ENCODE measurements around the gene XPO6.

XPO6 gene

GRCh38 chr16:28108590-28109247 lies 103.0 kb downstream of the XPO6 start:
- peak; percentile 29 for DNase-seq

- no peak for DNase-seq
These were observed 104.5 kb downstream of the XPO6 start for GRCh38 chr16:28107232-28107631.

GRCh38 chr16:28106467-28107215 lies 105.1 kb downstream of the XPO6 start:
- no peak for DNase-seq

- DNase-seq, result no peak
These were observed 105.8 kb downstream of the XPO6 start for GRCh38 chr16:28105954-28106353.

- DNase-seq, result no peak
These were observed 106.5 kb downstream of the XPO6 start for GRCh38 chr16:28105297-28105696.

GRCh38 chr16:28104404-28104803 lies 107.4 kb downstream of the XPO6 start:
- no peak for DNase-seq

- no peak for DNase-seq
These were observed 108.1 kb downstream of the XPO6 start for GRCh38 chr16:28103516-28104170.

- DNase-seq, result no peak
These were observed 110.3 kb downstream of the XPO6 start for GRCh38 chr16:28101533-28101890.

GRCh38 chr16:28100810-28101532 lies 110.8 kb downstream of the XPO6 start:
- DNase-seq, result no peak

GRCh38 chr16:28098959-28099945 lies 112.5 kb downstream of the XPO6 start:
- no peak for DNase-seq

GRCh38 chr16:28098171-28098958 lies 113.4 kb downstream of the XPO6 start:
- no peak for DNase-seq

GRCh38 chr16:28096983-28097899 lies 114.5 kb downstream of the XPO6 start:
- no peak for DNase-seq

- no peak for DNase-seq
These were observed 118.4 kb downstream of the XPO6 start for GRCh38 chr16:28093385-28093725.

- DNase-seq, result no peak
These were observed 118.9 kb downstream of the XPO6 start for GRCh38 chr16:28092721-28093384.

- DNase-seq, result no peak
These were observed 120.1 kb downstream of the XPO6 start for GRCh38 chr16:28091656-28092055.

- DNase-seq, result no peak
These were observed 121.0 kb downstream of the XPO6 start for GRCh38 chr16:28090646-28091377.

- no peak for DNase-seq
These were observed 121.8 kb downstream of the XPO6 start for GRCh38 chr16:28089992-28090365.

- DNase-seq, result no peak
These were observed 122.4 kb downstream of the XPO6 start for GRCh38 chr16:28089205-28089991.
